Iris pigment epithelial cell (primary cell): Measurements from ENCODE around the gene SOX1.

Experiments used
- DNase-seq: peaks from one replicate; pipeline ENCODE4 v3.0.0-alpha.2; 2011; ENCODE audit warnings: low read depth

The SOX1 gene

GRCh38 chr13:112067116-112067741, at the start of gene SOX1:
SOX1 (plus strand) TSS chr13:112067149; CDS start chr13:112067659, 510 bp downstream.
- no peak for DNase-seq

GRCh38 chr13:112024577-112024976, 42.4 kb upstream of the SOX1 start:
- no peak for DNase-seq

- no peak for DNase-seq
Measured at GRCh38 chr13:112027250-112027649, 39.7 kb upstream of the SOX1 start.

GRCh38 chr13:112028481-112028880, 38.5 kb upstream of the SOX1 start:
- no peak for DNase-seq

GRCh38 chr13:112029143-112029542, 37.8 kb upstream of the SOX1 start:
- no peak for DNase-seq

- peak; percentile 4 for DNase-seq
Measured at GRCh38 chr13:112032186-112032993, 34.6 kb upstream of the SOX1 start.

- no peak for DNase-seq
Measured at GRCh38 chr13:112034231-112034630, 32.7 kb upstream of the SOX1 start.

GRCh38 chr13:112034846-112035245, 32.1 kb upstream of the SOX1 start:
- no peak for DNase-seq

- DNase-seq = no peak
Measured at GRCh38 chr13:112042496-112042895, 24.5 kb upstream of the SOX1 start.

- DNase-seq = no peak
Measured at GRCh38 chr13:112052213-112052612, 14.7 kb upstream of the SOX1 start.

- no peak for DNase-seq
Measured at GRCh38 chr13:112053167-112053743, 13.7 kb upstream of the SOX1 start.

GRCh38 chr13:112053744-112054615, 13.0 kb upstream of the SOX1 start:
- no peak for DNase-seq

GRCh38 chr13:112054616-112055015, 12.3 kb upstream of the SOX1 start:
- DNase-seq = no peak

GRCh38 chr13:112055036-112055914, 11.7 kb upstream of the SOX1 start:
- no peak for DNase-seq

- DNase-seq = no peak
Measured at GRCh38 chr13:112055915-112056269, 11.1 kb upstream of the SOX1 start.

GRCh38 chr13:112056284-112056727, 10.6 kb upstream of the SOX1 start:
- no peak for DNase-seq

GRCh38 chr13:112056739-112057438, 10.1 kb upstream of the SOX1 start:
- DNase-seq = no peak

- no peak for DNase-seq
Measured at GRCh38 chr13:112057439-112057735, 9.6 kb upstream of the SOX1 start.

- DNase-seq = no peak
Measured at GRCh38 chr13:112057736-112058518, 9.0 kb upstream of the SOX1 start.

- DNase-seq = no peak
Measured at GRCh38 chr13:112058519-112058873, 8.5 kb upstream of the SOX1 start.
